HG03469 (cell line): ENCODE measurements around the gene PSTPIP1.
"Not testable (repeated sequence)": the region's sequence is repeated elsewhere in the genome, so short reads cannot be mapped to it uniquely, and the experiment has no call there.

ENCODE experiments used
- ATAC-seq: cut with Tn5 transposase; IDR thresholded peaks from one replicate; pipeline ENCODE4 v1.9.1; 2021; ENCODE audit warnings: mild to moderate bottlenecking, moderate library complexity, moderate number of reproducible peaks; ENCODE audit not compliant: unreplicated experiment

PSTPIP1 gene

DNA sequence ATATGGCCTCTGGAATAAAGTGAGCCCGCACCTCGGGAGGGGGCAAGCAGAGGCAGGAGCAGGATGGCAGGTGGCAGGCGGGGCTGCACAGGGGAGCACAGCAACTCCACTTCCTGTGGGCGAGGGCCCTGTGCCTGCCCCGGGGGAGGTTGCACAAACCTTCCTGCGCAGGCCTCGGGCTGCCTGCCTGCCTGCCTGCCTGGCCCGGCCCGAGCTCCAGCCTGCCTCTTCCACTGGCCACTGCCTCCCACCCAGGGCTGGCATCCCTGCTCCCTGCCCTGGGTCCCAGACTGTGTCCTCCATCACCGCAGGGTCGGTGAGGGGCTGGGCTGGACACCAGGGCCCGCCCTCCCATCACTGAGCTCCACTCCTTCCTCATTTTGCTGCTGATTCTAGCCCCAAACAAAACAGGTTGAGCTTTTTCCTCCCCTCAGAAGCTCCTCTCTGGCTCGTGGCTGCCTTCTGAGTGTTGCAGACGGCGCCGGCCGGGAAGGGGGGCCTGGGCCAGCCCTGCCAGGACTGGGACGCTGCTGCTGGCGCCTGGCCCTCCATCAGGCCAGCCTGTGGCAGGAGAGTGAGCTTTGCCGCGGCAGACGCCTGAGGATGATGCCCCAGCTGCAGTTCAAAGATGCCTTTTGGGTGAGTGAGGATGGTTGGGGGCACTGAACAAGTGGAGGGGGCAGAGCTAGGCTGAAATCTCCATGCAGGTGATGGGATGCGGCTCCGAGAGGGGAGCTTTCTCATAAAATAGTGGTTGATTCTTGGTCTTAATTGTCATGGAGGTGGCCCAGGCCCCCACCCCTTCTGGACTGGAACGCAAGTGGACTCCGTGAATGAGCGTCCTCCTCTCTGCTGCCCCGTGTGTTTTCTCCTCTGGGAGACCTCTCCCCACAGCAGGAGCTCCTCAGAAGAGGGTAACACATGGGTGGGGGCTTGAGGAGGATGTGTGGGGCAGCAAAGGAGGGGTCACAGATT lies at the start of gene PSTPIP1:
Gene PSTPIP1 (plus strand): TSS at position 156 of the 975 bp plus-strand sequence. CDS start 448 bp downstream, at position 604.
- no peak for ATAC-seq

DNA sequence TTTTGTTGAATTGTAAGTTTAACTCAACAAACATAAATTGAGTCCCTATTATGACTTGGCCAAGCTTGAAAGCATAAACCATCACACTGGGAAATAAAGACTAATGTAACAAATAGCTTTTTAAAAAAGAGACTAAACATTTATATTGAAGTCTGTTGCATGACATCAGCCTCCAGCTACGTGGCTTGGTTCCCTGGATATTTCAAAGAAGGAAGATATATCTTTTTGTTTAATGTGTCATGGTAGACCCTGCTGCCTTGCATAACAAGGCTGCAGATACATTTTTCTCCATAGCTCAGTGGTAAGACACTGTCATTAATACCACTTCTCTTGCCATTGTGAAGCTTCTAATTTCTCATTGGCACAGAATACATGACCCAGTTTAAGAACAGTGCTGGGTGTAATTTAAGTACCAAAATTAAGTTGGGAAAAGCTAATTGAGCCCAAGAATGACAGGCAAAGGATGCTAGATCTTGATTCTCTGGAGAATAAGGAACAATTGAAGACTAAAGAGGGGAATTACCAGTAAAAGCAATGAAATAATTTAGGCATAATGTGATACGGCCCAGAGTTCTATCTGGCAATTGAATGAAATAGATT lies 49.3 kb upstream of the PSTPIP1 start:
- ATAC-seq, result no peak

DNA sequence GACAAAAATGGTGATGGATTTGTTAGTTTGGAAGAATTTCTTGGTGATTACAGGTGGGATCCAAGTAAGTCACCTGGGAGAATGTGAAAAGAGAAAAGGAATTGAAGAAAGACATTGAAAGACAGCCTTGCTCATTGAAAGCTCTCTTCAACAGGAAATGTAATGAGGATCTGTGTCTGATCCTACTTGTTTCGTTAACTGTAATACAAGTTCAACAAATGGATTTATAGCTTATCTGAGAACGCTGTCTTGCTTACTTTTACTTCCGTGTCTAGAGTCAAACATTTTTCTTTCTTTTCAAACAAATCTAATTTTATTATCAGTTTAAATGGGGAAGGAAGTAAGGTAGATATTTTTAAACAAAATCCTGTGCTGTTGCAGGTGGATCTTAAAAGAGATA lies 47.5 kb upstream of the PSTPIP1 start:
- no peak for ATAC-seq

DNA sequence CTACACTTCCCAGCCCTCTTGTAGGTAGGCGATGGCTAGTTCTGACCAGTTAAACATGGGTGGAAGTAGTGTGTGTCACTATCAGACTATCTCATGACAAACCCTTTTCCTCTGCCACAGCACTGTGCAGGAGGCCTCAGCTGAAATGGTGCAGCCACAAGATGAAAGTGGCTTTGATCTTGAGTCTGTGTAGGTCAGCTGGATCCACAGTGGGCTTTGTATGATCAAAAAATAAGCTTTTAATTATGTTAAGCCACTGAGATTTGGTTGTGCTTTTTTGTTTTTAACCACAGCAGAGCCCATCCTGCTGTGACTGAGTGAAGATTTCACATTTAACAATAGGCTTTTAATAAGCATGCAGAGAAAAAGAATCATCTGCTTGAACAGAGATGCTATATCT lies 43.7 kb upstream of the PSTPIP1 start:
- no peak for ATAC-seq

DNA sequence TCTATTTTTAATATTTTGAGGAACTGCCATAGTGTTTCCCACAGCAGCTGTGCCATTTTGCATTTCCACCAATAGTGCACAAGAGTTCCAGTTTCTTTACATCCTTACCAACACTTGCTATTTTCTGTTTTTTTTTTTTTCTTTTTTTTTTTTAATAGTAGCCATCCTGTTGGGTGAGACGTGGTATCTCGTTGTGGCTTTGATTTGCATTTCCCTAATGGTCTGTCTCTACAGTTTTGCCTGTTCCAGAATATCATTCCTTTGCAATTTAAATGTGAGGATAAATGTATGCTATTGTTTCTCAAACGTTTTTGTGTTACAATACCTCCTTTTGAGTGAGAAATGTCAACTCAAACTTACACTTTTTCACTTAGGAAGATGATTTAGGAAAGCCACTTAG lies 41.0 kb upstream of the PSTPIP1 start:
- no peak for ATAC-seq

DNA sequence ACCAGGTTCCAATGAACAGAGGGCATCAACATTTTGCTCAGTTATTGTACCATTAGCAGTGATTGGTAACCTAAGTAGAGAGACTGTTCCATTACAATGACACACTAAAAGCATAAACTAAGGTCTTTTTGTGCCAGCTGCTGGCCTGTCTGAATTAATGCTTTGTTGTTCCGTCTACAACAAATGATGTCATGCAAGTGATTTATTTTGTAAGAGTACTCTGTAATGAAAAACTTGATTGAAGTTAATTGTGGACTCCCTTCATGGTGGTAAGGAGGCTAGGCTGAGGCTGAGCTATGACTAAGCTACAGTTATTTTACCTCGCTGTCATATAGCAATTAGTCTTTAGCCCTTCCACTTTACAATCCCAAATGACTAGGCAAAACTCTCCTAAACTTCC lies 40.2 kb upstream of the PSTPIP1 start:
- ATAC-seq, result no peak

DNA sequence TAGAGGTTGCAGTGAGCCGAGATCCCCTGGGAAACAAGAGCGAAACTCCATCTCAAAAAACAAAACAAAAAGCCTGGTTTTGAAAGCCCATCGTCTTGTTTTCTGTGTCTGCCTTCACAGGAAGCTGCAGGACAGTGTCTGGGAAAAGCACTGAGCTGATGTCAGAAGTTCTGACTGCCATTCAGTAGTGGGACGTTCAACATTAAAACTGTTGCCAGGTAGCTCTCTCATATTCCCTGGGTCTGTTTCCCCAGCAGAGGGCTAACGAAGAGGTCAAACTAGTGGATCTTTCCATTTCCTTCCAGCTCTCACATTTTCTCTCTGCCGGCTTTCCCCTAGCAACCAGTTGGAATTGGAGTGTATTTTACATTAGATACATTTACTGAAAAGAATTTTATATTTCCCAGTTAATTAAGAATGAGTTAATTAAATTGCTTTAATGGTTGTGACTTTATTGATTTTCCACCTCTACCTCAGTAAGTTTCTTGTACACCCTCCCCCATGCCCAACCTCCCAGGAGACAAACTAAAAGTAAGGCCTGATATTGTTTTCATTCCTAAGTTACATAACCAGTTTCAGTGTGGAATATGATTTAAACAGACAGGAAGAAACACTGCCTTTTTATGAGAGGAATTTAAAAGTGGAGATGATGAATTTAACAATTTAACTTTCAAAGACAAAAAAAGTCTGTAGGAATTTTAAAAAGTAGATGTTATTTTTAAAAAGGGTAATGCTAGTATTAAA lies 33.5 kb upstream of the PSTPIP1 start:
- ATAC-seq, result no peak

DNA sequence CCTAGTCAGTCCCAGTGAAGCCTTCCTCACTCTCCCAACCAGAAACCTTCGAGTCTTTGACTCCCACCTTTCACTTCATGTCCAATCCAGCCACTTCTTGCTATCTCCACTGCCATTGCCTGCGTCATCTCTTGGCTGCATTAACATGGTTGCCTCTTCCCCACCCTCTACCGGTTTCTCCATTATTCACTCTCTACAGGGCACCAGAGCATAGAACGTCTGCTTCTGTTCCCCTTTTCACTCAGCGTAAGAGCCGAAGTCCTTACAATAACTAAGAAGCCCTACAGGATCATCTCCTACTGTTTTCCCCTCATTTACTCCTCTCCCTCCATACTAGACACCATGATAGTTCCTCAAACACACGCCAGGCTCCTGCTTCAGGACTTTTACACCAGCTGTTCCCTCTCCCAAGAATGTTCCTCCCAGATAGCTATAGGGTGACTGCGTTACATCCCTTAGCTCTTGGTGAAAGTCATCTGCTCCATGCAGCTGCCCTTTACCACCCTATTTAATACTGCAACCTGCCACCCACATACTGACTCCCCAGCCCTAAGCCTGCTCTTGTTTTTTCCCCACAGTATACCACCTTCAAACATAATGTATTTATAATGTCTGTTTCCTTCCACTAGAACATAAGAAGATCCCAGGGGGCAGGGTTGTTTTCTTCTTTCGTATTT lies 32.5 kb upstream of the PSTPIP1 start:
- ATAC-seq, result no peak

DNA sequence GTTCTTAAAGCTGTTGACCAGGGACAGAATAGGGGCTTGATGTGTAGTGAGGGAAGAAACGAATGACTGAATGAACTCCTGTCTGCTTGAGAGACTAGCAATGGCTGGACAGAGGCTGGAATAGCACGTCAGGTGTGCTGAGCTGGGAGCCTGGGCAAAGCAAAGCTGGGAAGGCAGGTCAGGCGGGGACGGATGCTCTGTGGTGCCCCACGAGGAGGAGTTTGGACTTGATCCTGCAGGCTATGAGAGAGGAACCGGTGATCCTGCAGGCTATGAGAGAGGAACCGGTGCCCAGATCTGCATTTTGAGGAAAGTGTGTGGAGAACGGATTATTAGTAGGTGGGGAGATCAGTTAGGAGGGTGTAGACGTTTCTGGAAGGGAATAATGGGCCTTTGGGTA lies 31.3 kb upstream of the PSTPIP1 start:
- no peak for ATAC-seq

DNA sequence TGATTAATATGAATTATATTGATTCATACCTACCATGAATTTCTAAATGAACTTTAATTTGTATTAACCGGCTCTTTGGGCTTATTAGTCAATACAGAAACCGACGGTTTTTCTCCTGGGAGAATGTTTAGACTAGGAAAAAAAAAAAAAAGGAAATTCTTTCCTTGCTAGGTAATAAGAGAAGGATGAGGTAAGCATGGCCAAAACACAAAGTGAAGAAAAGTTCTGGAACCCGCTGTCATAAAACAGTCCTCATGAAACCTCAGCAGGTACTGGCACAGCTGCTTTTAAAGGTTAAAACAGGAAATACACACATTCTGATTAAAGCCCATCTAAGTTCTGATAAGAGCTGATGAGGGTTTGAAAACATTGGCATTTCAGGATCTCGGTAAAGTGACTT lies 30.8 kb upstream of the PSTPIP1 start:
- no peak for ATAC-seq

DNA sequence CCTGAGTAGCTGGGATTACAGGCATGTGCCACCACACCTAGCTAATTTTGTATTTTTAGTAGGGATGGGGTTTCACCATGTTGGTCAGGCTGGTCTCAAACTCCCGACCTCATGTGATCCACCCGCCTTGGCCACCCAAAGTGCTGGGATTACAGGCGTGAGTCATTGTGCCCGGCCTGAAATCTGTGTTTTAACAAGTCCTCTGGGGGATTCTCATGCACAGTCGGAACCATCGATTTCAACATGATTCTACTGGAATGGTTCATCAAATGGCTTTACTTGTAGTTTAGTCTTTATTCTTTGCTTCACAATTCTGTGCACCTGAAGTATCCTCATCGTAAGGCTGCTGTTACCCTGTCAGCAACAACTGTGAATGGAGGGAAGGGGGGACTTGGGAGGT lies 28.9 kb upstream of the PSTPIP1 start:
- not testable (repeated sequence) for ATAC-seq

DNA sequence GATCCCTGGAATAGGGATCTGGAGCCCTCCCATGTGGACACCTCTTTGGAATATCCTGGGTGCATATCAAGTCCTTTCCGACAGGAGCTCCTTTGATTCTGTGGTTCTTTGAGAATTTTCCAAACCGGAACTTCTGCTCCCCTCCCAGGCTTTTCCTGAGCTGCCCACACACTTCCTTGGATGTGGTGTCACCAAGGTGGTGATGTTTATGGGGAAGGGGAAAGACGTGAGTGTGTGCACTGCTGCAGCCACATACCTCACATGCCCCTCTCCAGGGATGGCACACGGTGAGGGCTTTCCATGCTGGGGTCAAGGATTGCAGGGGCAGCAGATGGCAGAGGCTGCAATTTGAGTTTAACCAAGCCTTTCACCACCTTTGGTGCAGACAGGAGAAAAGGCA lies 27.9 kb upstream of the PSTPIP1 start:
- ATAC-seq, result no peak

DNA sequence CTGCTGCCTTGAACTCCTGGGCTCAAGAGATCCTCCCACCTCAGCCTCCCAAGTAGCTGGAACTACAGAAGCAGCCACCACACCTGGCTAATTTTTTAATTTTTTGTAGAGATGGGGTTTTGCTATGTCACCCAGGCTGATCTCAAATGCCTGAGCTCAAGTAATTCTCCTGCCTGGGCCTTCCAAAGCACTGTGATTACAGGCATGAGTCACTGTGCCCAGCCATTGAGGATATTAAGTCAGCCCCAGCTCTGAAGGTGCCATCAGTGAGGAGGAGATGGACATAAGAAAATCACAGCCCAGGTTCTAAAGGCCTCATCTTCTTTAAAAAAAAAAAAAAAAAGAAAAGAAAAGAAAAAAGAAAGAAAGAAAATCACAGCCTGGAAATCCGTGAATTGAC lies 26.6 kb upstream of the PSTPIP1 start:
- ATAC-seq, result no peak

DNA sequence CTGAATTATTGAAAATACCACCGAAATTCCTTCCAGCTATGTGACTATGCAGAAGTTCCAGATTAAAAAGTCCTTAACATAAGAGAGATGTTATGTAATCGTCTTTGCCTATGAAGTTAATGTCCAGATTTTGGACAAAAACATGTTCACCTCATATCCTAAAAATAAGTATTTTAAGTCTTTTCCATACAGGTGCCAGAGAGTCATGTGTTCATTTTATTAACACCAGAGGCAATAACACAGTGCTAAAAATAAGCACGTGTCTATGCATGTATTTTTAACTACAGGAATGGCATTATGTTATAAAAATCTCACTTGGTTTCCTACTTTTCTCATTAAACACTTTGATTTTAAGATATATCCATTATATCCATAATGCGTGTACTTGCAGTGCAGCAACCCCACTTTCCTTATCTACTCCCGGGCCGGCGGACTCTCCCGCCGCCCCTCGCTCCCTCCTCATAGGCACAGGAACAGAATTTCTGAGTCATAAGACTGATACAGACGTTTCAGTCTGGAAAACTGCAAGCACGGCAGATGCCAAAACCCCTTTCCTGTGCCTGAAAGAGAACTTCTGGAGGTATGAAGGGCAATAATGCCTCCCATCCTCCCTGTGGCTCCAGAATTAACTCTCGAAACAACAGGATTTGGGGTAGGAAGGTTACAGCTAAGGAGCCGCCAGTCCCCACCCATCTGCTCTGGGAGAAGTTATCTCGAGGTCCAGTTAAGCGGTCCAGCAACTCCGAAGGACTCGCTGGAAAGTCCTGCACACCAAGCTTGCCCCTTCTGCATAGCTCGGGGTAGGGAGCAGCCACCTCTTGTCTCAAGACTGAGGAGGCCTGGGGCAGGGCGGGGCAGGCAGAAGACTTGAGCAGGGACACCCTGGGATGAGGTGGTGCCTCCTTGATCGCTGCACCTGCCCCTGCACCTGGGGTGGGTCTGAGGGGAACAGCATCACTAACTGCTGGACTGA lies 22.3 kb upstream of the PSTPIP1 start:
- ATAC-seq, result no peak

DNA sequence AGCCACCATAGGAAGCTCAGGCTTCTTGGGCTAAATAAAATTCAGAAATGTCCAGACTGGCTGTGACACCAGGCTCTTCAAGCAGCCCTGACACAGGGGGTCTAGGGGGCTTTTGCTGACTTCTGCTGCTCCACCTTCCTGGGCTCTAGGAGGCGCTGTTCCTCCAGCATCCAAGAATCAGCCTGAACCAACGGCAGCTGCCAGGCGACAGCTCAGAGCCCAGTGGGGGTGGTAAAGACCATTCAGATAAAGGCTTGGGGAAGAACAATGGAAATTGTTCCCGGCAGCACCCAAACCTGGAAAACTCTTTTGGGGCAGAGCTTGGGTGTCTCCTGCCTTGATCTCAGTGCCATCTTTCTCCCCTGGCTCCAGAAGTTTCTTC lies 21.6 kb upstream of the PSTPIP1 start:
- ATAC-seq, result no peak

DNA sequence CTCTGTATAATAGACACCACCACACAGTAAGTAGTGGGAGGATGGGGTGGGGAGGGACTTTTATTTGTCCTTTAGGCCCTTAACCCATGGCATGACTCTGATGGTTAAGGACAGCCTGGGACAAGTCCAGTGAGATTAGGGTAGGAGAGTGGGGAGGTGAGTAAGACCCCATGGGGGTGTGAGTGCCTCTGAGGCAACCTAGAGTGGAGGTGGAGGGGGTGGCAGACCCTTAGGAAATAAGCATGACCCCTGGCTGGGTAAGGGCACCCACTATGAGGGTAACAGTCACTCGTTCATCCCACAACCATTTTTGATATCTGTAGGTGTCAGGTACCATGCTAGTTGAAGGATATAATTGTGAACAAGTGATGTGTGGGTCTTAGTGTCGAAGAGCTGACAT lies 21.0 kb upstream of the PSTPIP1 start:
- no peak for ATAC-seq

DNA sequence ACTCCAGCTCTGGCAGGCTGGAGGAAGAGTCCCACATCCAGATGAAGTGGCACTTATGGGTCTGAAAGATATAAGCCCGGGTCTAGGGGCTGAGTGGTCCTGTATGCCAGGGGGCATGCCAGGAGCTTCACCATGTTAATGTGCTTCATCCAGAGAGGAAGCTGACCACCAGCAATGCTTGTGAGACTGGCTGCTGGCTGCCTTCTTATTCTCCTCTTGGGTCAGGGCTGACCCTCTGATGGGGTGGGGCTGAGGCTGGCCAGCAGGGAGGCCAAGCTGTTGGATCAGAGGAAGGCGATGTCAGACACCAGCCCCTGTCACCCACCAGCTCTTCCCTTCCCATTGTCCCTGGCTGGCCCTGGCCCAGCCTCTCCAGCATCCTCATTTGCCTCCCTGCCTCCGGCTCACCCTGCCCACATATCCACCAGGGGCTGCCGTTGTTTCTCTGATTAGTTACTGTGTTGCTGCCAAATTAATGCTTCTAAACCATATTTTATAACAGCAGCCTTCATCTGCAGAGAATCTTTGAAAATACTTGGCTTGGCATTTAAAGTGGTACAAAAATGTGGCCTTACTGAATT lies 20.4 kb upstream of the PSTPIP1 start:
- ATAC-seq, result no peak

DNA sequence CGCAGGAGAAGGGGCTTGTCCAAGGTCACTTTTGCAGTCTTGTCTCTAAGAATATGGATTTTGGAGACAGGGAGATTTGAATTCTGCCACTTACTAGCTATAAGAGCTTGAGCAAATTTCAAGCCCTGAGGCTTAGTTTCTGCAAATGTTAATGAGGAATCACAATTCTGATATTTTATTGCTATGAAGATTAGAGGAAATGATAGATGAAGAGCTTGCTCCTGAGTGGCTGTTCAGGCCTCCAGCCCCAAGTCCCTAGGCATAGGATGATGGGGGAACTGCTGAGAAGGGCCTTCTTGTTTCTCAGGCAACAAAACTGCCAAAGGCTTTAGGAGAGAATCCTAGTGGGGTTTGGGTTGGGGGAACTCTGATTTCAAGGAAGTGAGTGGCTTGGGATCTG lies 18.8 kb upstream of the PSTPIP1 start:
- no peak for ATAC-seq

DNA sequence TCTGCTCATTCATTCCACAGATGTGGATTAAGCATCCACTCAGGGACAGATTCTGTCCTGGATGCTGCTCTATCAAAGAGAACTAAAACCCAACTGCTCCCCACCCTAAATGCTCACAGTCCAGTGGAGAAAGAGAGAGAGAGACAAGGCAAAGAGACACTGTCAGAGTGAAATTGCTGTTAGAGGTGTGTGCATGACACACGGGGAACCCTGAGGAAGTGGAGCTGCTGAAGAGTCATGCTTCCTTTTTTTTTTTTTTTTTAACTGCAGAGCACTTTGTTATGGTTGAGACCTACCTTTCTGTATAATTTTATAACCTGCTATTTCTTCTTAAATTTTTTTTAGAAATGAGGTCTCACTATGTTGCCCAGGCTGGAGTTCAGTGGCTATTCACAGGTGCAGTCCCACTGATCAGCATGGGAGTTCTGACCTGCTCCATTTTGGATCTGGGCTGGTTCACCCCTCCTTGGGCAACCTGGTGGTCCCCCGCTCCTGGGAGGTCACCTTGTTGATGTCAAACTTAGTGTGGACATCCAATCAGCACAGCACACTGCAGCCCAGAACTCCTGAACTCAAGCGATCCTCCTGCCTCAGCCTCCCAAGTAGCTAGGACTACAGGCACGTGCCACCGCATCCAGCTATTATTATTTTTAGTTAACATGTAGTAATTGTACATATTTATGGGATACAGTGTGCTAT lies 18.2 kb upstream of the PSTPIP1 start:
- no peak for ATAC-seq
